H9 (cell line): ENCODE results near the gene NRK. TPM values are rescaled to one million over a fixed set of nuclear protein-coding genes. Genes with fewer than 3 reads are reported as not detected.

Source experiments
- DNase-seq: peaks from one replicate; pipeline ENCODE4 v3.0.0-alpha.2; 2017
- H2AFZ ChIP-seq: one replicate; pipeline ENCODE4 v1.6.1; 2013; ENCODE audit warnings: mild to moderate bottlenecking, low read length, control low read depth, moderate library complexity
- H2AK5ac ChIP-seq: 2 replicates; pipeline ENCODE4 v1.6.1; 2013; ENCODE audit warnings: low read length, control low read depth, mixed read lengths; ENCODE audit not compliant: insufficient read length
- H2BK120ac ChIP-seq: one replicate; pipeline ENCODE4 v1.6.1; 2013; ENCODE audit warnings: low read depth, mild to moderate bottlenecking, low read length, control low read depth, inconsistent platforms; ENCODE audit not compliant: poor library complexity, severe bottlenecking
- H2BK12ac ChIP-seq: 2 replicates; pipeline ENCODE4 v1.6.1; 2013; ENCODE audit warnings: low read length, control low read depth, mixed read lengths, low read depth; ENCODE audit not compliant: insufficient read length
- H2BK15ac ChIP-seq: 2 replicates; pipeline ENCODE4 v1.6.1; 2013; ENCODE audit warnings: low read depth, low read length, control low read depth
- H2BK20ac ChIP-seq: one replicate; pipeline ENCODE4 v1.6.1; 2013; ENCODE audit warnings: low read depth, mild to moderate bottlenecking, low read length, control low read depth, inconsistent platforms; ENCODE audit not compliant: poor library complexity, severe bottlenecking
- H2BK5ac ChIP-seq: 2 replicates; pipeline ENCODE4 v1.6.1; 2013; ENCODE audit warnings: low read length, control low read depth, mixed read lengths; ENCODE audit not compliant: insufficient read length
- H3K14ac ChIP-seq: 2 replicates; pipeline ENCODE4 v1.6.1; 2013; ENCODE audit warnings: low read length, control low read depth; ENCODE audit not compliant: insufficient read depth
- H3K18ac ChIP-seq: 2 replicates; pipeline ENCODE4 v1.6.1; 2013; ENCODE audit warnings: low read depth, mild to moderate bottlenecking, mixed read lengths, low read length, control low read depth; ENCODE audit not compliant: insufficient read length
- H3K23ac ChIP-seq: 2 replicates; pipeline ENCODE4 v1.6.1; 2013; ENCODE audit warnings: low read length, control low read depth, mixed read lengths, low read depth; ENCODE audit not compliant: insufficient read length
- H3K23me2 ChIP-seq: 2 replicates; pipeline ENCODE4 v1.6.1; 2013; ENCODE audit warnings: low read depth, mild to moderate bottlenecking, mixed read lengths, low read length, control low read depth; ENCODE audit not compliant: insufficient read length, poor library complexity, severe bottlenecking
- H3K27ac ChIP-seq: 2 replicates; pipeline ENCODE4 v1.5.1; 2013; ENCODE audit warnings: low read length, control low read depth, mixed read lengths, low read depth; ENCODE audit not compliant: insufficient read length
- H3K27me3 ChIP-seq: 2 replicates; pipeline ENCODE4 v1.6.1; 2013; ENCODE audit warnings: low read length, control low read depth, inconsistent platforms; ENCODE audit not compliant: insufficient read depth
- H3K4ac ChIP-seq: 2 replicates; pipeline ENCODE4 v1.6.1; 2013; ENCODE audit warnings: low read depth, mild to moderate bottlenecking, control low read depth, inconsistent platforms, low read length, moderate library complexity
- H3K4me1 ChIP-seq: 2 replicates; pipeline ENCODE4 v1.6.1; 2013; ENCODE audit warnings: low read length, control low read depth, inconsistent platforms; ENCODE audit not compliant: insufficient read depth
- H3K4me2 ChIP-seq: 2 replicates; pipeline ENCODE4 v1.6.1; 2013; ENCODE audit warnings: low read length, control low read depth, mixed read lengths; ENCODE audit not compliant: insufficient read length, insufficient read depth
- H3K56ac ChIP-seq: 2 replicates; pipeline ENCODE4 v1.6.1; 2013; ENCODE audit warnings: low read depth, mild to moderate bottlenecking, mixed read lengths, low read length, control low read depth; ENCODE audit not compliant: insufficient read length
- H3K79me1 ChIP-seq: 2 replicates; pipeline ENCODE4 v1.6.1; 2013; ENCODE audit warnings: low read depth, mild to moderate bottlenecking, moderate library complexity, low read length, control low read depth, inconsistent platforms; ENCODE audit not compliant: insufficient read depth, poor library complexity, severe bottlenecking
- H3K79me2 ChIP-seq: 2 replicates; pipeline ENCODE4 v1.6.1; 2013; ENCODE audit warnings: low read length, control low read depth, inconsistent platforms; ENCODE audit not compliant: insufficient read depth
- H3K9ac ChIP-seq: 2 replicates; pipeline ENCODE4 v1.6.1; 2013; ENCODE audit warnings: low read length, control low read depth, mixed read lengths; ENCODE audit not compliant: insufficient read length; ENCODE audit errors: extremely low read depth
- H3K9me3 ChIP-seq: one replicate; pipeline ENCODE4 v1.6.1; 2013; ENCODE audit warnings: low read depth, low read length, inconsistent platforms; ENCODE audit not compliant: control insufficient read depth
- H3T11ph ChIP-seq: one replicate; pipeline ENCODE4 v1.6.1; 2013; ENCODE audit warnings: mild to moderate bottlenecking, low read length, control low read depth, inconsistent platforms
- H4K20me1 ChIP-seq: one replicate; pipeline ENCODE4 v1.6.1; 2013; ENCODE audit not compliant: control insufficient read depth, insufficient read length, insufficient read depth
- H4K5ac ChIP-seq: 2 replicates; pipeline ENCODE4 v1.6.1; 2013; ENCODE audit warnings: low read depth, mild to moderate bottlenecking, mixed read lengths, low read length, control low read depth; ENCODE audit not compliant: insufficient read length
- H4K8ac ChIP-seq: replicated peaks from 2 replicates; pipeline ENCODE4 v1.6.1; 2013; ENCODE audit warnings: low read length, control low read depth, mixed read lengths, low read depth; ENCODE audit not compliant: insufficient read length
- H4K91ac ChIP-seq: 2 replicates; pipeline ENCODE4 v1.6.1; 2013; ENCODE audit warnings: low read depth, mild to moderate bottlenecking, moderate library complexity, mixed read lengths, low read length, control low read depth; ENCODE audit not compliant: insufficient read length
- H3K27ac Mint-ChIP-seq, 3 experiments: 2 replicates in 2 of 3; 3 replicates in 1 of 3; pipeline ENCODE4 v1.8.0; 2020 to 2021; ENCODE audit warnings: mixed read lengths in 3 of 3, mild to moderate bottlenecking in 1 of 3, moderate library complexity in 1 of 3
- H3K27me3 Mint-ChIP-seq: 2 replicates; pipeline ENCODE4 v1.8.0; 2021; ENCODE audit warnings: low read depth, mild to moderate bottlenecking, moderate library complexity, mixed read lengths
- H3K36me3 Mint-ChIP-seq, 3 experiments: 2 replicates in 2 of 3; 3 replicates in 1 of 3; pipeline ENCODE4 v1.8.0; 2020 to 2021; ENCODE audit warnings: low read depth in 3 of 3, mixed read lengths in 3 of 3; ENCODE audit not compliant: insufficient read depth in 1 of 3
- H3K4me1 Mint-ChIP-seq, 2 experiments: 2 replicates each; pipeline ENCODE4 v1.8.0; 2020; ENCODE audit warnings: mixed read lengths in 2 of 2
- H3K4me3 Mint-ChIP-seq, 2 experiments: 2 replicates in 1 of 2; 3 replicates in 1 of 2; pipeline ENCODE4 v1.8.0; 2020 to 2021; ENCODE audit warnings: mild to moderate bottlenecking in 2 of 2, mixed read lengths in 2 of 2, moderate library complexity in 1 of 2
- H3K9me3 Mint-ChIP-seq, 2 experiments: 2 replicates in 1 of 2; 3 replicates in 1 of 2; pipeline ENCODE4 v1.8.0; 2020; ENCODE audit warnings: mild to moderate bottlenecking in 2 of 2, mixed read lengths in 2 of 2, moderate library complexity in 1 of 2
- CTCF ChIP-seq: fragments of 200-600 bp; sonication (generic); conservative IDR thresholded peaks from 3 replicates; pipeline ENCODE4 v1.8.0; 2021; ENCODE audit warnings: antibody characterized with exemption, mild to moderate bottlenecking
- WGBS: extraction: QIAGEN DNeasy Blood & Tissue Kit; methylation state at CpG from one replicate; pipeline ENCODE4 v1.1.7; 2013; ENCODE audit warnings: missing lambda C conversion rate, low lambda C conversion rate, mixed read lengths; ENCODE audit not compliant: insufficient read length; ENCODE audit errors: extremely low coverage; 5-methylcytosine and 5-hydroxymethylcytosine counted together
- total RNA-seq: library from RNA; stranded (reverse); gene quantifications from 2 replicates; pipeline ENCODE4 v1.2.1, GENCODE V29; 2021

NRK gene
- total RNA-seq, 1 experiment from 2014 or later: 1.4 TPM

- peaks cover 0 to 45% of the 10 kb centered on the region in 2 experiments; a peak in 2 of 5 replicates for H3K9me3 Mint-ChIP-seq
- Histone ChIP-seq H3K9ac (no peak overlapping the region), H3K14ac (no peak overlapping the region), H4K20me1 (no peaks in the 10 kb centered on the region), H2BK15ac (no peak overlapping the region), H2BK20ac (no peak overlapping the region), H3K18ac (no peak overlapping the region), H3K79me1 (no peaks in the 10 kb centered on the region), H3K4me2 (no peak overlapping the region), H3K4ac (no peak overlapping the region), H4K5ac (no peak overlapping the region), H3K9me3 (no peaks in the 10 kb centered on the region), H3K56ac (no peak overlapping the region), H4K91ac (no peak overlapping the region), H2AFZ (no peak overlapping the region), H2BK12ac (no peak overlapping the region), H2BK120ac (no peak overlapping the region), H3K27ac (no peak overlapping the region), H3K23me2 (no peaks in the 10 kb centered on the region), H3K27me3 (no peaks in the 10 kb centered on the region), H3K79me2 (no peaks in the 10 kb centered on the region), H3K23ac (no peak overlapping the region), H3T11ph (no peak overlapping the region), H4K8ac (no peak overlapping the region), H3K4me1 (no peaks in the 10 kb centered on the region), H2BK5ac (no peak overlapping the region), H2AK5ac (no peak overlapping the region)
- no peaks in the 10 kb centered on the region for H3K27me3 Mint-ChIP-seq
- no peak for DNase-seq
- H3K27ac Mint-ChIP-seq: no peak overlapping the region
- peaks cover 0 to 2% (median 0%) of the 10 kb centered on the region in 3 experiments; a peak in 3 of 7 replicates for H3K36me3 Mint-ChIP-seq
- no CpG with 5 or more reads among the region's 3 CpGs for whole genome bisulfite sequencing
- H3K4me1 Mint-ChIP-seq: no peaks in the 10 kb centered on the region
- H3K4me3 Mint-ChIP-seq: no peak overlapping the region
- TF ChIP-seq CTCF: no peak
Observed at GRCh38 chrX:105775679-105776078, 46.7 kb upstream of the NRK start.
